NCI-H1694 treated with DMSO at 0.1 percent for 48 hours (cell line): ENCODE results near the gene SRA1.

Experiments
- DNase-seq: peaks from one replicate; lab custom pipeline; 2025; lab: John Stamatoyannopoulos, UW

SRA1 gene

GRCh38 chr5:140570488-140570887 is 13.2 kb upstream of the SRA1 start:
- DNase-seq, result no peak

- DNase-seq, result no peak
Measured at GRCh38 chr5:140570058-140570457, 12.8 kb upstream of the SRA1 start.

- no peak for DNase-seq
Measured at GRCh38 chr5:140569197-140569596, 11.9 kb upstream of the SRA1 start.

GRCh38 chr5:140568443-140569063 is 11.3 kb upstream of the SRA1 start:
- no peak for DNase-seq

GRCh38 chr5:140567871-140568270 is 10.6 kb upstream of the SRA1 start:
- DNase-seq, result no peak

- DNase-seq, result no peak
Measured at GRCh38 chr5:140567136-140567818, 10.0 kb upstream of the SRA1 start.

- no peak for DNase-seq
Measured at GRCh38 chr5:140566665-140567064, 9.4 kb upstream of the SRA1 start.

- no peak for DNase-seq
Measured at GRCh38 chr5:140565780-140566095, 8.5 kb upstream of the SRA1 start.

- DNase-seq, result no peak
Measured at GRCh38 chr5:140565024-140565779, 7.9 kb upstream of the SRA1 start.

- peak; percentile 94 for DNase-seq
Measured at GRCh38 chr5:140564196-140565023, 7.1 kb upstream of the SRA1 start, which contains the start of the genes APBB3 and SLC35A4. Gene APBB3 (minus strand): TSS chr5:140564598. CDS start chr5:140564245, 353 bp downstream. Gene SLC35A4 (plus strand): TSS chr5:140564828. CDS start chr5:140567170, 2,342 bp downstream.

GRCh38 chr5:140563596-140563995 is 6.3 kb upstream of the SRA1 start:
- no peak for DNase-seq

GRCh38 chr5:140561753-140562523 is 4.7 kb upstream of the SRA1 start:
- DNase-seq, result no peak

GRCh38 chr5:140560227-140560626 is 3.0 kb upstream of the SRA1 start:
- no peak for DNase-seq

- DNase-seq, result no peak
Measured at GRCh38 chr5:140558542-140558941, 1.3 kb upstream of the SRA1 start.

- DNase-seq, result no peak
Measured at GRCh38 chr5:140557965-140558364, 692 bp upstream of the SRA1 start.

GRCh38 chr5:140556438-140556837 is 835 bp downstream of the SRA1 start:
- no peak for DNase-seq

- DNase-seq, result no peak
Measured at GRCh38 chr5:140555747-140556312, 1.4 kb downstream of the SRA1 start.

- no peak for DNase-seq
Measured at GRCh38 chr5:140554454-140554853, 2.8 kb downstream of the SRA1 start.

- no peak for DNase-seq
Measured at GRCh38 chr5:140553657-140554056, 3.6 kb downstream of the SRA1 start.

GRCh38 chr5:140551872-140552271 is 5.4 kb downstream of the SRA1 start:
- DNase-seq, result no peak
